HCT116 (cell line): ENCODE measurements around the gene DPH3. TPM values are rescaled to one million over a fixed set of nuclear protein-coding genes. Genes with fewer than 3 reads are reported as not detected.

Experiments used
- ATAC-seq: fragments of 200-7000 bp; cut with Tn5 transposase; 2 replicates; pipeline ENCODE4 v1.9.1; 2020; ENCODE audit warnings: mild to moderate bottlenecking, moderate library complexity
- BruUV-seq: library from RNA; stranded (reverse); fragments of 400-500 nt; replicated peaks from 2 replicates; lab custom pipeline; 2021; lab: Mats Ljungman, UMichigan
- CTCF ChIA-PET: fragments of 300-600 bp; sonication (Branson Sonifier 250); formaldehyde crosslinking; loops from one replicate; lab custom pipeline; 2021; ENCODE audit warnings: antibody characterized with exemption; lab: Charles Lee
- POLR2A ChIA-PET: fragments of 300-600, 350-600 bp; sonication (Branson Sonifier 250); formaldehyde crosslinking; loops from one replicate; lab custom pipeline; 2021; ENCODE audit warnings: antibody characterized with exemption; lab: Charles Lee
- RAD21 ChIA-PET, 2 experiments: fragments of 300-600 bp; sonication (Branson Sonifier 250); formaldehyde crosslinking; loops; one replicate each; lab custom pipeline; 2023; ENCODE audit warnings: low total read pairs in 2 of 2; ENCODE audit not compliant: uncharacterized antibody in 2 of 2, unreplicated experiment in 2 of 2, low non-redundant PET in 1 of 2; lab: Charles Lee
- DNase-seq: peaks from one replicate; pipeline ENCODE4 v3.0.0-alpha.2; 2010; ENCODE audit warnings: low read depth, low spot score
- H2AFZ ChIP-seq: fragments of 200-600 bp; shearing (Covaris generic), sonication (generic); 2 replicates; pipeline ENCODE4 v1.6.1; 2017; ENCODE audit warnings: low read depth, mixed run types, mixed read lengths, antibody characterized with exemption, low read length; ENCODE audit not compliant: poor library complexity, severe bottlenecking
- H3K27ac ChIP-seq: 2 replicates; pipeline ENCODE4 v1.5.1; 2012; ENCODE audit warnings: low read depth, low read length
- H3K27me3 ChIP-seq: fragments of 200-600 bp; sonication (generic); 2 replicates; pipeline ENCODE4 v1.6.1; 2016; ENCODE audit warnings: mixed run types, low read length, mixed read lengths; ENCODE audit not compliant: insufficient read depth
- H3K36me3 ChIP-seq, 2 experiments: fragments of 200-500 bp in 1 of 2; fragments of 200-600 bp in 1 of 2; sonication (Bioruptor generic) in 1 of 2; sonication (generic) in 1 of 2; 2 replicates each; pipeline versions ENCODE4 v1.5.1 to v1.6.1; 2014 to 2016; ENCODE audit warnings: low read length in 2 of 2, inconsistent platforms in 1 of 2, mixed read lengths in 1 of 2, mixed run types in 1 of 2; ENCODE audit not compliant: insufficient read depth in 2 of 2, control insufficient read depth in 1 of 2
- H3K4me1 ChIP-seq, 2 experiments: fragments of 200-600 bp in 1 of 2; sonication (generic) in 1 of 2; 2 replicates each; pipeline versions ENCODE4 v1.5.1 to v1.6.1; 2012 to 2017; ENCODE audit warnings: low read length in 2 of 2, inconsistent platforms in 1 of 2, mild to moderate bottlenecking in 1 of 2, mixed read lengths in 1 of 2, mixed run types in 1 of 2, moderate library complexity in 1 of 2; ENCODE audit not compliant: insufficient read depth in 2 of 2, control insufficient read depth in 1 of 2
- H3K4me2 ChIP-seq: fragments of 200-600 bp; sonication (generic); 2 replicates; pipeline ENCODE4 v1.6.1; 2017; ENCODE audit warnings: mixed run types, low read length, mixed read lengths
- H3K4me3 ChIP-seq, 2 experiments: fragments of 200-600 bp in 1 of 2; sonication (generic) in 1 of 2; replicated peaks in 1 of 2; 2 replicates each; pipeline ENCODE4 v1.5.1; 2011 to 2016; ENCODE audit warnings: low read length in 2 of 2, control low read depth in 1 of 2, low read depth in 1 of 2, mild to moderate bottlenecking in 1 of 2, mixed read lengths in 1 of 2, mixed run types in 1 of 2
- H3K79me2 ChIP-seq: fragments of 200-600 bp; sonication (generic); 2 replicates; pipeline ENCODE4 v1.6.1; 2017; ENCODE audit warnings: mild to moderate bottlenecking, mixed run types, low read length, moderate library complexity, mixed read lengths; ENCODE audit not compliant: insufficient read depth
- H3K9ac ChIP-seq: fragments of 200-600 bp; sonication (generic); 2 replicates; pipeline ENCODE4 v1.6.1; 2016; ENCODE audit warnings: low read length, mixed read lengths
- H3K9me2 ChIP-seq: fragments of 200-600 bp; sonication (generic), shearing (Covaris generic); 2 replicates; pipeline ENCODE4 v1.6.1; 2017; ENCODE audit warnings: mixed run types, mild to moderate bottlenecking, moderate library complexity; ENCODE audit not compliant: insufficient read depth
- H3K9me3 ChIP-seq, 2 experiments: fragments of 200-500 bp in 1 of 2; fragments of 200-600 bp in 1 of 2; sonication (Bioruptor generic) in 1 of 2; sonication (generic) in 1 of 2; 2 replicates each; pipeline ENCODE4 v1.6.1; 2014 to 2017; ENCODE audit warnings: low read length in 2 of 2, mixed read lengths in 2 of 2, inconsistent platforms in 1 of 2, low read depth in 1 of 2, mild to moderate bottlenecking in 1 of 2, mixed run types in 1 of 2, moderate library complexity in 1 of 2; ENCODE audit not compliant: control insufficient read depth in 1 of 2, insufficient read depth in 1 of 2
- H4K20me1 ChIP-seq: fragments of 200-600 bp; sonication (generic), shearing (Covaris generic); 2 replicates; pipeline ENCODE4 v1.6.1; 2017; ENCODE audit warnings: mixed run types, mild to moderate bottlenecking, moderate library complexity; ENCODE audit not compliant: insufficient read depth
- ATF3 ChIP-seq: IDR thresholded peaks from 2 replicates; pipeline ENCODE4 v1.6.1; 2012
- CBX3 ChIP-seq: IDR thresholded peaks from 2 replicates; pipeline ENCODE4 v1.6.1; 2012; ENCODE audit warnings: low read depth
- CEBPB ChIP-seq: IDR thresholded peaks from 2 replicates; pipeline ENCODE4 v1.6.1; 2012; ENCODE audit warnings: low read depth
- FOSL1 ChIP-seq: IDR thresholded peaks from 2 replicates; pipeline ENCODE4 v1.6.1; 2012; ENCODE audit warnings: low read depth
- POLR2AphosphoS5 ChIP-seq: IDR thresholded peaks from 2 replicates; pipeline ENCODE4 v1.6.1; 2011; ENCODE audit warnings: mild to moderate bottlenecking, low read depth, low read length, moderate library complexity
- SIN3A ChIP-seq: IDR thresholded peaks from 2 replicates; pipeline ENCODE4 v1.6.1; 2012; ENCODE audit warnings: low read depth
- SP1 ChIP-seq: IDR thresholded peaks from 2 replicates; pipeline ENCODE4 v1.6.1; 2012; ENCODE audit warnings: low read depth
- SRF ChIP-seq: IDR thresholded peaks from 2 replicates; pipeline ENCODE4 v1.6.1; 2012; ENCODE audit warnings: low read depth
- intact Hi-C: fragments of 100-400 bp; cut with micrococcal nuclease; formaldehyde crosslinking; loops from 2 replicates; pipeline ENCODE4 v1.10.0; 2022
- total RNA-seq: library from RNA; stranded (reverse); gene quantifications from one replicate; pipeline ENCODE4 v1.2.1, GENCODE V29; 2021; ENCODE audit not compliant: unreplicated experiment

The DPH3 gene
- total RNA-seq, 1 experiment from 2014 or later: 13.8 TPM

- Histone ChIP-seq H3K27ac (peak overlapping the region; percentile 51), H3K9ac (peak overlapping the region; percentile 93), H3K79me2 (peaks cover 73% of the 10 kb centered on the region), H4K20me1 (no peaks in the 10 kb centered on the region), H3K4me1 (peaks cover 6 to 8% of the 10 kb centered on the region in 2 experiments; a peak in 3 of 4 replicates), H3K4me3 (peak overlapping the region; percentile 93 to 95), H3K9me3 (no peaks in the 10 kb centered on the region), H3K4me2 (peak overlapping the region; percentile 79), H3K36me3 (peaks cover 3 to 16% of the 10 kb centered on the region in 2 experiments), H3K27me3 (no peaks in the 10 kb centered on the region), H2AFZ (peak overlapping the region; percentile 17), H3K9me2 (no peaks in the 10 kb centered on the region)
- ChIA-PET CTCF (interaction anchor here (0.8 to 1.0 kb wide), 2 partner anchors 9 to 215 kb away, joined by 3 to 4 read pairs; no protein-coding TSS in a partner anchor), POLR2A (interaction anchor here (0.9 to 1.3 kb wide), 2 partner anchors 204 to 1058 kb away, joined by 3 to 4 read pairs; partner anchors contain the start of gene CAPN7), RAD21 (no interaction called here)
- TF ChIP-seq CEBPB: no peak
- TF ChIP-seq SIN3A: no peak
- TF ChIP-seq POLR2AphosphoS5: peak; percentile 6; the same call in 1 of the 2 replicates
- no peak for TF ChIP-seq SRF
- no peak for TF ChIP-seq ATF3
- TF ChIP-seq FOSL1: no peak
- intact Hi-C loops: no loop called here
- BruUV-seq: TSS peak; percentile 77
- DNase-seq: no peak
- ATAC-seq: no peak
Measured at GRCh38 chr3:16264174-16264707, 502 bp downstream of the DPH3 start.

- Histone ChIP-seq H3K27me3 (no peaks in the 10 kb centered on the region), H3K4me2 (no peak overlapping the region), H3K4me1 (peaks cover 6 to 8% of the 10 kb centered on the region in 2 experiments; a peak in 3 of 4 replicates), H2AFZ (no peak overlapping the region), H3K4me3 (no peak overlapping the region), H3K36me3 (peaks cover 3 to 14% of the 10 kb centered on the region in 2 experiments), H3K9me3 (no peaks in the 10 kb centered on the region), H3K79me2 (peaks cover 53% of the 10 kb centered on the region), H3K27ac (no peak overlapping the region), H4K20me1 (no peaks in the 10 kb centered on the region), H3K9ac (no peak overlapping the region), H3K9me2 (no peaks in the 10 kb centered on the region)
- RAD21 ChIA-PET: no interaction called here
- CTCF ChIA-PET: no interaction called here
- DNase-seq: no peak
- TF ChIP-seq SRF (no peak), SP1 (no peak), ATF3 (no peak), CBX3 (no peak)
- intact Hi-C loops: no loop called here
- BruUV-seq: no TSS peak
- ATAC-seq: no peak
- POLR2A ChIA-PET: no interaction called here
Measured at GRCh38 chr3:16262174-16262573, 2.6 kb downstream of the DPH3 start.
